Daoy (cell line): ENCODE data around the gene B4GAT1. TPM values are rescaled to one million over a fixed set of nuclear protein-coding genes. Genes with fewer than 3 reads are reported as not detected.
A peak's percentile ranks its signal among the peaks of the same experiment; 100 is the strongest.

Experiments
- DNase-seq: peaks from one replicate; pipeline ENCODE4 v3.0.0-alpha.2; 2015; ENCODE audit warnings: low read depth
- total RNA-seq: library from RNA; depleted of rRNA; stranded (reverse); fragments of >200 nt; shearing (Covaris generic); gene quantifications from 2 replicates; pipeline ENCODE4 v1.2.3, GENCODE V29; 2014

B4GAT1 gene
- total RNA-seq, 1 experiment from 2014 or later: 34.5 TPM

DNA sequence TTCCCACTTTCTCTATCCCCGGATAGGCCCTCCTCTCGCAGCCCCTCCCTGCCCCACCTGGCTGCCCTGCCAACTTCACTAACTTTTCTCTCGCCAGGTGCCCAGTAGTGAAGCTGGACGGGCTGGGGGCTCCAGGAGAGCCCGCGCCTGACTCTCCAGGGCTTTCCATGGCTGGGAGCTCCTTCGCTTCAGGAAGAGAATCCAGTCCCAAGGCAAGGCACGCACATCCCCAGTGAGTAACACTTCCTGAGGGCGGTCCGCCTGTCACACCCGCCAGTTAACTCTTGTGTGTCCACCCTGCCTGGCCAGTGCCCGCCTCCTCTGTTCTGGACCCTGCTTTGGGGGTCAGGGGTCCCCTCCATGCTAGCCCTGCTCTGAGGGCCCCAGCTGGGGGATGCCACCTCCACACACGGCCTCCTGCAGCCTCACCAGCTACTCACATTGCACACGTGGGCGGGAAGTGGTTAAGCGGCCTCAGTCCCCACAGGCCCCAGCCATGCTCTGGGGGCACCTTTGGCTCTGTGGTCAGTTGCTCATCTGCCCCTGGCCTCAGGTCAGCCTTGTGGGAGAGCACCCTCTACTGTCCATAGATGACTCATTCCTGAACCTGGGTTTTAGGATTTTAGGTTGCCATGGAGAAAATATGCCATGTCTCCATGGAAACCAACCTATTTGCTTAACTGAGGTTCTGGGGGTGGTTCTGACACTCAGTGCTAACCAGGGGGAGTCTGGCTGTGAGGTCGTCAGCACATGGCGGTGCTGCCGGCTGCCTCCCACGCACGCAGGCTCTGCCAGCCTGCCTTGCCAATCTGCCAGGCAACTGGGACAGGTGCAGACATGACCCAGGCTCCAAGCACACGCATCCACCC is 11.0 kb downstream of the B4GAT1 start, which contains the start of gene RIN1:
Gene RIN1, minus strand, starts transcription at position 201 of the 869 bp plus-strand sequence. Its CDS starts 32 bp downstream, at position 169.
- DNase-seq: peak; percentile 93

DNA sequence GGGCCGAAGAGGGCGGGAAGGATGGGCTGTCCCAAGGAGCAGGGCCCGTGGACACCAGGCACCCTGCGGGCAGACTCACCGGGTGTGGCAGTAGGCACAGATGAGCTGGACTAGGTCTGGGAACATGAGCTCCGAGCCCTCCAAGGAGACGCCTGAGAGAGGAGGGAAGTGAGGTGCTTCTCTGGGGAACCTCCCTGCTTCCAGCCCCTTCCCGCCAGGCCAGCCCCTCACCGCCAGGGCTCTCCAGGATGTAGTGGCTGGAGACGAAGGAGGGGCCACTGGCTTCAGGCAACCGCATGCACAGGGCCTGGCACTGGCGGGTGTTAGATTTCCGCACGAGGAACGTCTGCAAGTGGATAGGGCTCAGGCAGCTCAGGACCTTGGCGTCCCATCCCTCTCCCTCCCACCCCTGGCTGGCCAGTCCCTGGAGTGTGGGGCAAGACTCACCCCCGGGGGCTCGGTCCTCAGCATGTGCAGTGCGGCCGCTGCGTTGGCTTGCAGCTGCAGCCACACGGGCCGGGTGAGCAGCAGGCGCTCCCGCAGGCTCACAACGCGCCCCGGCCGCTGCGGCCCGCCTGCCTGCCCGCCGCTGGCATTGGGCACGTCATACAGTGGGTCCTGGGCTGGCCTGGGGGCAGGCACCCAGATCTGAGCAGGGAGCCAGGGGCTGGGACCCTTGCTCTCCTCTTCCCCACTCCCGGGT is 11.7 kb downstream of the B4GAT1 start:
- DNase-seq: peak; percentile 77

DNA sequence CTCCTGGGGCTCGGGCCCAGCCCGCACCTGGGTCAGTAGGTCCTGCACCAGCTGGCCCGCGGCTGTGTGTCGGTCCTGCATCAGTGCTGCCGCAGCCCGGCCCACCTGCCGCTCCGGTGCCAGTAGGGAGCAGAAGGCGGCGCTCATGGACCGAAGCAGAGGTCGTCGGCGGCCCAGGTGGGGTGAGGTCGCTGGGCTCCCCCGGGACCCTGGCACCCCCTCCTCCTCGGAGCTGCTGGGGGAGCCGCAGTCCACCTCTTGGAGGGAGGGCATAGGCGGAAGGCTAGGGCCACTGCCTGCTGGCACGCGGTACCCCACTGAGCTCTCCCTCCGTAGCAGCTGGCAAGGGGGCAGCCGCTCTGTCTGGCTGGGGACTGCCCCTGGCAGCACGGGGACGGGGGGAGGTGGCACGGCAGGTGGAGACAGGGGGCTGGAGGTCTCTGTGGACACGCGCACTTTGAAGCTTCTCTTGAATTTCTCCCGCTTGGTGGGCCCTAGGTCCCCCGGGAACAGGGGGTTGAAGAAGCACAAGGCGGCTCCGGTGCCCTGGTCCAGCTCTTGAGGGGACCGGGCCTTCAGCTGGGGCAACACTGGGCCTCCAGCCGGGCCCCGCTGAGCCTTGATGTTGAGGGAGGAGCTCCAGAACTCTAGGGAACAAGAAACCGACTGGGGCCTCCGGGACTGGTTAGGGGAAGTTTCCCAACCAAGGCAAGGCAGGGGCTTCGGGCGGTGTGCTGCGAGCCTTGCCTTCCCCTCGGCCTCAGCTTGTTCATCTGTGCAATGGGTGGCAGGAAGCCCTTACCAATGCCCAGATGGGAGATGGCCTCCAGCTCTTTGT is 12.6 kb downstream of the B4GAT1 start:
- DNase-seq: no peak

DNA sequence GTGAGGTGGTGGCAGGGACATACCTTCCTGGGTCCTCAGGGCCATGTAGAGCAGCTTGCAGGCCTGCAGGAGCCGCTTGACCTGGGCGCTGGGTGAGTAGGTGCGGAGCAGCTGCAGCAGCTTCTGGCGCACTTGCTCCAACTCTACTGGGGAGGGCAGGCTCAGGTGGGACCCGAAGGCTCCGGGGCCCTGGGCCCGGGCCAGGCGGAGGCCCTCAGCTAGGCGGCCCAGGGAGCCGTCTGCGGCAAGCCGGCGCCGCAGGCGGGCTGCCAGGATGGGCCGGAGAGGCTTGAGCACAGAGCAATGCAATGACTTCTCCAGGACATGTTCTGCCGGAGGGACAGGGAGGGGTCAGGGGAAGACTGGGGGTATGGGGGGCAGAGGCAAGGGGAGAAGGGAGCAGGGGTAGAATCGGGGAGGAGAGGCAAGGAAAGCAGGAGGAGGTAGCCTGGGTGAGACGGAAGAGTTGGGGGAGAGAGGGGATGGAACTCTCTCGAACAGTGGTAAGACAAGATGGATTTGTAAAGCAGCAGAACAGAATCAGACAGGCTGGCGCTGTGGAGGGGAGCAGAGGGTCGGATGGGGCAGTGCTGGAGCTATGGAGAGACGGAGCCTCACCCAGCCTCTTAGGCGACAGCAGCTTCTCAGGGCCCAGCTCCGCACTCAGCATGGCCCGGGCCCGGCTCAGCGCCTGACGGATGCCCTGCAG is 13.4 kb downstream of the B4GAT1 start:
- DNase-seq: no peak

GRCh38 chr11:66333220-66333877 is 14.1 kb downstream of the B4GAT1 start:
- DNase-seq: no peak

DNA sequence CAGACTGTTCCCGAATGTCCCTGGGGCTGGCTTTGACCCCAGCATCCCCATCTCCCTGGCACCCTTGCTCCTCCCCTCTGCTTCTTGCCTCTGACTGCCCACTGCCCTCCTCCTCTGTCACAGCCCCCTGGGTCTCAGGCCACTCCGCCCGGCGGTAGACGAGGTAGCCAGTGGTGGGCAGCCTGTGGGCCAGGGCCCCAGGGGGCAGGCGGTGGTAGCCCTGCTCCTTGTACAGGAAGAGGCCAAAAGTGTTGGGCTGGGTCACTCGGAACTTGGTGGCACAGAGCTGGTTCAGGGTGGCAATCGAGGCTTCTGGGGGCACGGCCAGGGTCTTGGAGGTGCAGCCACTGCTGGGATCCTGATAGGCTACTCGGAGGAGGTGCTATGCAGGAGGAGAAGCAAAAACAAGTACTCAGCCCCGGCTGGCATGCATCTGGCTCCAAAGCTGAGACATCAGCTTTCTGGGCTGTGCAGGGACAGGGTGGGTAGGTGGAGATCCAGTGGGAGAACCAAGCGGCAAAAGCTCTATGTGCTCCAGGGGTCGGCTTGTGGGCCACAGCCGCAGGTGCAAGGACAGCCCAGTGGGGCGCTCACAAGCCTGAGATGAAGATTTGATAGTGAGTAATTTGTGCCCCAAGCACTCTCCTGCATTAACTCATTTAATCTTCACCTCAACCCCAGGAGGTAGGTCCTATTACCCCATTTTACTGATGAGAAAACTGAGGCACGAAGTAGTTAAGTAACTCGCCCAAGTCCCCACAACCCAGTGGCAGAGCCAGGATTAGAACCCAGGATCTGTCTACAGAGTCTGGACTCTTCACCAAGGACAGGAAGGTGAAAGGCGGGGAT is 14.8 kb downstream of the B4GAT1 start:
- DNase-seq: no peak

GRCh38 chr11:66331542-66332370 is 15.7 kb downstream of the B4GAT1 start:
- DNase-seq: no peak

GRCh38 chr11:66330931-66331330 is 16.5 kb downstream of the B4GAT1 start:
- DNase-seq: no peak

DNA sequence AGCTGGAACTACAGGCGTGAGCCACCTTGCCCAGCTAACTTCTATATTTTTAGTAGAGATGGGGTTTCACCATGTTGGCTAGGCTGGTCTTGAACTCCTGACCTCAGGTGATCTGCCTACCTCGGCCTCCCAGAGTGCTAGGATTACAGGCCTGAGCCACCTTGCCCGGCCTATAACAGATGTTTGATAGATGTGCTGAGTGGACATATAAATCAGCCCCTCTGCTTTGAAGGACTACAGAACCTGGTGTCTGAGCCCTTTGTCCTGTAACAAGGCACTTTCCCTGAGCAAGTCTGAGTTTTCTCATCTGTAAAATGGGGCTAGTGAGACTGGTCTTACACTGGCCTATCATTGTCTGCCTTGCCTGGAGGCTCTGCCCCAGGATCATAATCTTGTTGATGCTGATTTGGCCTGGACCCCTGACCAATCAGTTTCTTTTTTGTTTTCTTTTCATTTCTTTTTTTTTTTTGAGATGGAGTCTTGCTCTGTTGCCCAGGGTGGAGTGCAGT is 18.2 kb downstream of the B4GAT1 start:
- DNase-seq: no peak

DNA sequence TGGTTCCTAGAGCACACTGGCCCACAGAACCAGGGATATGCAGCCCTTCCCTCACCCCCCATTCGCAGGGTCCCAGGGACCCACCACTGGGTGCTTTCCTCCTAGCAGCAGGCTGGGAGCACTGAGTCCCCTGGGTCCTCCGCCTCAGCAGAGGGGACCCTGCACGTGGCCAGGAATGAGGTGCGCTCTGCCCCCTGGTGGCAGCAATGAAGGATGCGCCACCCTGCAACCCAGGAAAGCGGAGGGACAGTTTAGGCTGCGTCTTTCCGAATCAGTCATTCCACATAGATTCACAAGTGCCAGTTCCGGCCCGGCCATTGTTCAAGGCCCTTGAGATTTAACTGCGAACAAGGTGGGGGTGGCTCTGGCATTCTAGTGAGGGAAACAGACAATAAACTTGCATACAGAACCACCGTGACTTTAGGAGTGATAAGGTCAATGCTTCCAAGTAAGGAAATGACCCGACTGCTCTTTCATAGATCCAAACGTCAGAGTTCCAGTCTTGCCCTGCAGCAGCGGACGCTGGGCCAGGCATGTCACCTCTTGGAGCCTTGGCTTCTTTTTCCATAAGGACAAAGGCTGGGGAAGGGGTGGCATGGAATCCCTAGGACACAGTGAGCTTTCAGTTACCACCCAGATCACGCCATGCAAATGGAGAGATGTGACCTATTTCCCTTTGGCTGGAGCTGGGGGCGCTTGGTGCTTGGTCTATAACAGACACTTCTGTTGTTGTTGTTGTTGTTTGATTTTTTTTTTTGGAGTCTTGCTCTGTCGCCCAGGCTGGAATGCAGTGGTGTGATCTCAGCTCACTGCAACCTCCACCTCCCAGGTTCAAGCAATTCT is 18.9 kb downstream of the B4GAT1 start:
- DNase-seq: peak; percentile 80

DNA sequence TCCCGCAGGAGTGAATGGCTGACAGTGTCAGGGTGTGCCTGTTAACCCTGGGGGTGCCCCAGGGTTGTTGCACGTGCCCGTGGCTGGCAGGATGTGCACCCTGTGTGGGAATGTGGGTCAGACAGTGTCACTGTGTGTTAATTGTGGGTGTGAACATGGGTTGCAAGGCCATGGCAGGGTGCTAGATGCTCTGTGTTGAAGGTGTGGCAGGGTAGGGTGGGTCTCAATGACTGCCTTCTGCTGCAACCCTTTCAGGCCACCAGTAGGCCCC is 19.5 kb downstream of the B4GAT1 start:
- peak; percentile 27 for DNase-seq

- DNase-seq: peak; percentile 79
Measured at GRCh38 chr11:66327171-66328030, 20.0 kb downstream of the B4GAT1 start.

DNA sequence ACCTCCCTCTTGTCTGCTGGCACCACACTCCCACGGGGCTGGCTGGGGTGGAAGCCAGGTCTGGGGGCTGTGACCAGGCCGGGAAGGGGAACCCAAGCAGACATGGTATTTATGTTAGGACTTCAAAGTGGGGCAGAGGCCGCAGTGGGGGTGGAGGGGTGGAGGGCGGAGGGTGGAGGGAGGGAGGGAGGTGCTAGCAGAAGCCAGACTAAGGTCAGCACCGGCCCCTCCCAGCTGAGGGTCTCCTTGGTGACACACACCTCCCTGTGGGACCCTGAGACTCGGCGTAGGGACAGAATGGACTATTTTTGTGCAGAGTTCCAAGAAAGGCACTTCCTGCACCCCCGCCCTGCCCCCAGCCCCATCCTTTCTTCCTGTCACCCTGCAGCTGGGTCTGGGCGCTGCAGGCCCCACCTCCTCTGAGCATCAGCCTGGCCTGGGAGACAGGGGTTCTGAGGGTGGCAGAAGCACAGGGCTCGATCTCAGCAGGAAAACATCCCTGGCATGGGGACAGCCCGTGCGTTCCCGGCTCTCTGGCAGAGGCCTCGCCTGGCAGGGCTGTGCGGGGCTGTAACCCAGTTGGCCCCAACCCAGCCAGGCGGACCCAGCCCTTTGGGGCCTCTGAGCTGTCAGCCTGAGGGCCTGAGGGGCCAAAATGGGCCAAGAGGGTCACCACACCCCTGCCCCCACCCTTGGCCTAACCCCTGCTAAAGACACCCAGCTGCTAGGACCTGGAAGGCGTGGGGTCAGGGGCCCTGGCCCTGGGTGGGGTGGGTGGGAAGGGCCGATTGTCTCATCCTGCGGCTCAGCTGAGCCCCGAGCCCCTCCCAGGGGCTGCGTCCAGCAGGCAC is 20.9 kb downstream of the B4GAT1 start:
- peak; percentile 49 for DNase-seq

- no peak for DNase-seq
Measured at GRCh38 chr11:66325263-66325671, 22.2 kb downstream of the B4GAT1 start.

GRCh38 chr11:66324664-66325063 is 22.8 kb downstream of the B4GAT1 start:
- no peak for DNase-seq

DNA sequence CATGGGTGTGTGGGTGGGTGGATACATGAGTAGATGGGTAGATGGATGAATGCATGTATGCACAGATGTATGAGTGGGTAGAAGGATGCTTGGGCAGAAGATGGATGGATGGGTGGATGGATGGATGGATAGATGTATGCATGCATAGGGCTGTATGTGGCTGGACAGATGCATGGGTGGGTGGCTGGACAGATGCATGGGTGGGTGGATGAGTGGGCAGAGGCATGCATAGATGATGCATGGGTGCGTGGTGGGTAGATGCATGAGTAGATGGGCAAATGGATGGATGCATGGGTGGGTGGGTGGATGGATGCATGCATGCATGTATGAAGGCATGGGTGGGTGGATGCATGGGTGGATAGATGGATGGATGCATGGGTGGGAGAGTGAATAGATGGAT is 23.7 kb downstream of the B4GAT1 start:
- no peak for DNase-seq
